Endothelial cell (in vitro differentiated cells): ENCODE data around the gene ERCC2. TPM values are rescaled to one million over a fixed set of nuclear protein-coding genes. Genes with fewer than 3 reads are reported as not detected.

Source experiments
- DNase-seq: peaks from one replicate; pipeline ENCODE4 v3.0.0; 2021; ENCODE audit warnings: low spot score
- H3K27ac Mint-ChIP-seq: one replicate; pipeline ENCODE4 v1.8.0; 2021; ENCODE audit warnings: mixed read lengths, inconsistent platforms; ENCODE audit not compliant: unreplicated experiment
- H3K27me3 Mint-ChIP-seq: one replicate; pipeline ENCODE4 v1.8.0; 2021; ENCODE audit warnings: mild to moderate bottlenecking, moderate library complexity, mixed read lengths, inconsistent platforms; ENCODE audit not compliant: unreplicated experiment
- H3K36me3 Mint-ChIP-seq: one replicate; pipeline ENCODE4 v1.8.0; 2021; ENCODE audit warnings: mild to moderate bottlenecking, low read depth, mixed read lengths, inconsistent platforms; ENCODE audit not compliant: unreplicated experiment
- H3K4me1 Mint-ChIP-seq: one replicate; pipeline ENCODE4 v1.8.0; 2021; ENCODE audit warnings: mild to moderate bottlenecking, mixed read lengths, inconsistent platforms; ENCODE audit not compliant: unreplicated experiment
- H3K4me3 Mint-ChIP-seq: one replicate; pipeline ENCODE4 v1.8.0; 2021; ENCODE audit warnings: mild to moderate bottlenecking, mixed read lengths, inconsistent platforms; ENCODE audit not compliant: unreplicated experiment
- H3K9me3 Mint-ChIP-seq: one replicate; pipeline ENCODE4 v1.8.0; 2021; ENCODE audit warnings: mixed read lengths, inconsistent platforms; ENCODE audit not compliant: unreplicated experiment
- CTCF ChIP-seq: fragments of 200-600 bp; sonication (generic); IDR thresholded peaks from one replicate; pipeline ENCODE4 v1.5.0; 2021; ENCODE audit warnings: antibody characterized with exemption; ENCODE audit not compliant: unreplicated experiment
- long read RNA-seq: library from polyadenylated mRNA; unstranded; transcript quantifications from one replicate; pipeline ENCODE4 v2.0.0, GENCODE V29; 2020; ENCODE audit not compliant: unreplicated experiment
- total RNA-seq: library from RNA; stranded (reverse); fragmentation: NEBNext Ultra II Directional; extraction: Animal tissue kit (Norgen Biotek cat#: 25700); gene quantifications from one replicate; pipeline ENCODE4 v1.2.1, GENCODE V29; 2021; ENCODE audit not compliant: unreplicated experiment

Gene ERCC2
- total RNA-seq = 44.2 TPM
- long read RNA-seq, full-length matches to known transcripts = 7 of 10 reads
- long read RNA-seq, partial matches to known transcripts = 1 of 10 reads
- long read RNA-seq, other reads (novel, unspliced or antisense) = 2 of 10 reads

GRCh38 chr19:45370410-45371204 lies at the start of gene ERCC2:
Gene ERCC2, minus strand, starts transcription at chr19:45370573. Its CDS starts 33 bp downstream, at chr19:45370540.
- TF ChIP-seq CTCF = no peak
- Mint-ChIP-seq H3K27ac (peak within 1 kb of the TSS; percentile 94), H3K4me3 (peak within 1 kb of the TSS; percentile 91), H3K4me1 (no peaks in the 10 kb centered on the region), H3K27me3 (peaks cover 3% of the 10 kb centered on the region), H3K36me3 (no peaks in the 10 kb centered on the region), H3K9me3 (no peaks in the 10 kb centered on the region)
- DNase-seq = peak; percentile 100

DNA sequence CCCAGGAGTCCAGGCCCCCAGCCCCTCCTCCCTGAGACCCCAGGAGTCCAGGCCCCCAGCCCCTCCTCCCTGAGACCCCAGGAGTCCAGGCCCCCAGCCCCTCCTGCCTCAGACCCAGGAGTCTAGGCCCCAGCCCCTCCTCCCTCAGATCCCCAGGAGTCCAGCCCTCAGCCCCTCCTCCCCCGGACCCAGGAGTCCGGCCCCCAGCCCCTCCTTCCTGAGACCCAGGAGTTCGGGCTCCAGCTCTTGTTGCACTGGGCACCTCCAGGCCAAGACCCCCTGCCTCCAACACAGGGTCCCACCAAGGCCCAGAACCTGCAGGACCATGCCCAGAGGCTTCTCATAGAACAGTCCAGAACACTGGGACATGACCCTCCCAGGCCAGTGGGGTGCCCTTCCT lies 49.5 kb upstream of the ERCC2 start:
- H3K4me3 Mint-ChIP-seq = no peak overlapping the region
- H3K27ac Mint-ChIP-seq = no peak overlapping the region
- no peak for TF ChIP-seq CTCF
- H3K9me3 Mint-ChIP-seq = no peaks in the 10 kb centered on the region
- H3K27me3 Mint-ChIP-seq = peaks cover 13% of the 10 kb centered on the region
- no peak for DNase-seq
- H3K36me3 Mint-ChIP-seq = peaks cover 6% of the 10 kb centered on the region
- peaks cover 19% of the 10 kb centered on the region for H3K4me1 Mint-ChIP-seq

DNA sequence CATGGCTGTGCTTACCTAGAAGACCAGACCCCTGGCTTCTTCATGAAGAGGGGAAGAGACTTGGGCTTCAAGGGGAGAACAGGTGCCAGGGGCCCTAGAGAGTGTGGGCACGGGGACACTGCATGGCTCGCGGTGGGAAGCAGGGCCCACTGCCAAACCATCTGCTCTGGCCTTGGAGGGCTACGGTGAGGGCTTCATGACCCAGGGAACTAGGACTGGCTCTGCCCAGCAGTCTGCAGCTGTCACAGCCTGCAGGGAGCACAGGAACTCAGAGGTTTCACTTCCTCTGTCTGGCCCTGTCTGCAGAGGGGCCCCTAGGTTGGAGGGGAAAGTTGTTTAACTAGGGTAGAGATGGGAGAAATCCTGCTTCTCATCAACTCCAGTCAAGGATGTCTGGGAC lies 49.0 kb upstream of the ERCC2 start:
- H3K9me3 Mint-ChIP-seq = no peaks in the 10 kb centered on the region
- H3K27ac Mint-ChIP-seq = peak overlapping the region; percentile 48
- no peak for TF ChIP-seq CTCF
- H3K4me1 Mint-ChIP-seq = peaks cover 16% of the 10 kb centered on the region
- H3K4me3 Mint-ChIP-seq = no peak overlapping the region
- peaks cover 13% of the 10 kb centered on the region for H3K27me3 Mint-ChIP-seq
- no peak for DNase-seq
- peaks cover 9% of the 10 kb centered on the region for H3K36me3 Mint-ChIP-seq

- TF ChIP-seq CTCF = no peak
- H3K9me3 Mint-ChIP-seq = no peaks in the 10 kb centered on the region
- H3K4me3 Mint-ChIP-seq = peak overlapping the region; percentile 45
- H3K27me3 Mint-ChIP-seq = peaks cover 13% of the 10 kb centered on the region
- H3K4me1 Mint-ChIP-seq = peaks cover 15% of the 10 kb centered on the region
- H3K27ac Mint-ChIP-seq = peak overlapping the region; percentile 8
- peaks cover 15% of the 10 kb centered on the region for H3K36me3 Mint-ChIP-seq
- DNase-seq = no peak
Observed at GRCh38 chr19:45418802-45419201, 48.4 kb upstream of the ERCC2 start.

- no peak for TF ChIP-seq CTCF
- Mint-ChIP-seq H3K4me3 (peak overlapping the region; percentile 56), H3K27me3 (peaks cover 12% of the 10 kb centered on the region), H3K27ac (no peak overlapping the region), H3K36me3 (peaks cover 16% of the 10 kb centered on the region), H3K4me1 (peaks cover 7% of the 10 kb centered on the region), H3K9me3 (no peaks in the 10 kb centered on the region)
- DNase-seq = no peak
Observed at GRCh38 chr19:45417151-45417550, 46.8 kb upstream of the ERCC2 start.
